Lower leg skin (tissue), 3 donors: ENCODE data around the gene SLC2A8.

Source experiments
- CTCF ChIP-seq, 3 donors: fragments of 450-650 bp; IDR thresholded peaks; one replicate each; pipeline ENCODE4 v1.5.1; 2016; ENCODE audit warnings: antibody characterized with exemption in 3 of 3, mild to moderate bottlenecking in 3 of 3, moderate library complexity in 2 of 3
- POLR2A ChIP-seq, 2 donors: fragments of 450-650 bp; IDR thresholded peaks; one replicate each; pipeline ENCODE4 v1.6.1; 2016 to 2017; ENCODE audit warnings: antibody characterized with exemption in 2 of 2, mild to moderate bottlenecking in 1 of 2, moderate library complexity in 1 of 2

DNA sequence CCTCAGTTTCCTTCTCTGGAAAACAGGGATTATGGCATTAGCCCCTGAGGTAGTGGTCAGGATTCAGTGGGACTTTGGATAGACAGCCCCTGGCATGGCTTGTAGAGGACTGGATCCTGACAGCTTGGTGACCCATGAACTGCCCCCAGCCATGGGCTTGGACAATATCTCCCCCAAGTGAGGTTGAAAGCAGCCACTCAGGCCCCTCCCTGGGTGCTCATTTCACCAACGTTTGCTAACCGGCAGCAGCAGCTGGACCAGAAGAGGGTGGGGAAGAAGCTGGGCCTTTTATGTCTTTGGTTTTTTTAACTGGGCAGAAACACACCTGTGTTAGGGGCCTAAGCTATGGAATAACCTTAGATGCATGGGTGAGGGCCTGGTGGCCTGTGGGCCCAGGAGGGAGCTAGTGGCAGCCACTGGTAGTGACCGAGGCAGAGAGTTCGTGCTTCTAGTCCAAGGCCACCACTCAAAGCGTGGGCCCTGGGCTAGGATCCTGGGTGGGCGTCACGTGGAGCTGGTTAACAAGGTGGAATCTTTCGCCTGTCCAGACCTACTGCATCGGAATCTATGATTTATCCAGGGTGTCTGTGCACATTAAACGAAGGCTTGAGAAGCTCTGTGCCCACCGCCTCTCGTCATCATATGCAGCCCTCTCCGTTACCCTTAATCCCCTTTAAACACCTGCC is 1.9 kb downstream of the SLC2A8 start:
- TF ChIP-seq CTCF (IDR thresholded peaks at IDR 0.05): no peak
- no peak for TF ChIP-seq POLR2A (IDR thresholded peaks at IDR 0.05)
